ENCODE measurements around the gene PRKCD.
A peak's percentile ranks its signal among the peaks of the same experiment; 100 is the strongest.

GRCh38 chr3:53156368-53156834, 4.6 kb upstream of the PRKCD start:
- TF ChIP-seq CTCF (IDR thresholded peaks at IDR 0.05) (no peak), POLR2A (IDR thresholded peaks at IDR 0.05) (peak in 2 of 3 donors; percentile 32 to 43)

All from body of pancreas (tissue), 4 donors.